GM18867 (cell line): ENCODE measurements around the gene SSR3.
"Not testable (repeated sequence)": the region's sequence is repeated elsewhere in the genome, so short reads cannot be mapped to it uniquely, and the experiment has no call there.

Experiments
- ATAC-seq: cut with Tn5 transposase; IDR thresholded peaks from one replicate; pipeline ENCODE4 v1.9.1; 2021; ENCODE audit warnings: mild to moderate bottlenecking, moderate library complexity; ENCODE audit not compliant: unreplicated experiment

Gene SSR3

DNA sequence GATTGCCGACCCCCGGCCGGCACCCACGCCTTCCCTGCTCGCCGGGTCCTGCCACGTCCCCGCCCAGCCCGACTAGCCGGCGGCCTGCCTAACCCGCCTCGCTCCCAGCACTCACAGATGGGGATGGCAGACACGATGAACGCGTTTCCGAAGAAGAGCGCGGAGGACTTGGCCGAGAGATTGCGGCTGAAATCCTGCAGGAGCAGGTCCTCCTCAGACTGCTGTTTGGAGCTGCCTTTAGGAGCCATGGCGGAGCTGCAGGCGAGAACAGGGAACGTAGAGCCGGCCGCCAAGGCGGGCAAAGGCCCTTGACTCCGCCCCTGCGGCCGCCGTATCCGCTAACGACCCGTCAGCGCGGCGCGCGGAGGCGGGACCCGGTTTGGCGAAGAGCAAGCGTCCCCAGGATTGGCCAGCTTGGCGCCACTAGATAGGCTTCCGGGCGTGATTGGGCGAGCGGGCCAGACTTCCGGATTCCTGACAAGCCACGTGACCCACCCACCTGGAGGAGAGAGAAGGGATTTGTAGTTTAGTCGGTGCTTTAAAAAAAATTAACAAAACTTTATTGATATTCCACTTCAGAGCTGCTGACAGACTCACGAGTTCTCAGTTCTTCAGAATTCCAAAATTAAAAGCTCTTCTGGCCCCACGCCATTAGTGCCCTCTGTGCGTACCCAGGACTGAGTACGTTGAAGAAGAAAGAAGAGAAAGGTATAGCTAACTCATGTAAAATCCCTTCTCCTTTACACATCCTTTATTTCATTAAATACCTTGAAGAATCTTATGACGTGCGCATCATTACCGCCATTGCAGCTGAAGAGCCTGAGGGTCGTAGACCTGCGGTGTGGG is at the start of gene SSR3:
TSS of gene SSR3 (minus strand) at position 276 of the 846 bp plus-strand sequence. CDS start at position 248, 28 bp downstream.
- ATAC-seq: peak; percentile 99

DNA sequence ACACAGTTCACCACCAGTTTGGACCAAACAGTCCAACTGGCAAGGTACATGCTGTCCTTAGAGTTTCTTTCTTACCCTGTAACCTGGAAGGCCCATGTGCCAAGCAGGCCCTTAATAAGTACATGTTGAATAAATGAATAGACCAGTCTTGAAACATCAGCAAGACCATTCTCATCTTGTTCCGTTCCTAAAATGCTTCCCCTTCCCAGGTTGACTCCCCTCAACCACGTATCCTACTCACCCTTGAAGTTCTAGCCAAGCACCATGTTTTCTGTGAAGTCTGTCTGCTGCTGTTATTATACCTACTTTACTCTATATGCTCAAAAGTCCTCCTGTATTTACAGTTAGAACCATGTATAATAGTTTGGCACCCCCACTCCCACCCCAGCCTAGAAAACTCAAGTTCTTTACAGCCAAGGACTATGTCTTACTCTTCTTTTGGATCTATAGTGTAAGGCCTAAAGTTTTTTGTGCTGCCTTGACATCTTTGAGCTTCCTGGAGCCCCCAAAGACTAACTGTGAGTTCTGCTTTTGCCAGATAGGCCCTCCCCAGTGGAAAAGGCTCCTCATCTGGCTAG is 49.2 kb upstream of the SSR3 start:
- no peak for ATAC-seq

DNA sequence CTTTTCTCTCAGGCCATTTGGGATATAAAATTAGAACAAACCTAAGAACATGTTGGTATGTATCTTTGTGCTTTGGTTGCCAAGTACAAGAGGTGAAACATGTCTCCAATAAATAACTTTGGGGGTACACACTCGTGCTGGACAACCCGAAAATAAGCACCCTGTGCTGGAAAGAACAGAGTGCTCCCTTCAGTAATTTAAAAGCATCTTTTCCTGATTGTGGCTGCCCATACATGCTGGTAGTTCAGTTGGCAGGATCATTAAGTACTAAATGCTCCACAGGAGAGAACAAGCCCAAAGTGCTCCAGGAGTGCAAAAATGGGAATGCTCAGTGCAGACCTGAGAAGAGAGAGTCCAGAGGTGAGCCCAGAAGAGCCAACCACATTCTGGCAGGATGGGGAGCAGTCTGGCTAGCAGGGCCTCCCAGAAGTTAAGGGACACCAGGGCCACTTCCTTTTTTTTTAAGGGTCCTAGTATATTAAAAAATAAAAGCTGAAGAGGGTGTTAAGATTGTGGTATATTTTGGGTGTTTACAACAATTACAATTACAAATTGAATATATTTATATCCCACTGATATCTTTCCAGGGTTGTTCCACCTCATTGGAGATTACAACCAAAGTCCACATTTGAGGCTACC is 48.6 kb upstream of the SSR3 start:
- ATAC-seq: no peak

DNA sequence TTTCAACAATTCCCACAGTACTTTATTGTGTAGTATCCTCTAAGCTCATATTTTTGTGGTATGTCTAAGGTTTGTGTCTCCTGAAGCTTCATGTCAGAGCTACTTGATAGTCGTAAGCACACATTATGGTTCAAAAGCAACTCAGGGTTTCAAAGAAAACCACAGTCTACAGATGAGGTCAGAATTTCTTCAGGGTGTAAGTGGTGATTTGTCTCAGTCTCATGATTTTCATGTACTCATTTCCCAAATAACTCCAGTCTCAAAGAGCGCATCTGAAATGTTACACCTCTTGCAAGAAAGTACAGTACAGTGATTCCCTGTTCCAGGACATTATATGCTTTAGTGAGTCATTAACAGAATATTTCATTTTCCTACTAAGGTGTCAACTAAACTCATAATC is 47.5 kb upstream of the SSR3 start:
- ATAC-seq: peak; percentile 68

GRCh38 chr3:156601497-156601896 is 46.6 kb upstream of the SSR3 start:
- ATAC-seq: no peak

- ATAC-seq: no peak
Measured at GRCh38 chr3:156600834-156601233, 45.9 kb upstream of the SSR3 start.

GRCh38 chr3:156599089-156599874 is 44.4 kb upstream of the SSR3 start:
- ATAC-seq: no peak

DNA sequence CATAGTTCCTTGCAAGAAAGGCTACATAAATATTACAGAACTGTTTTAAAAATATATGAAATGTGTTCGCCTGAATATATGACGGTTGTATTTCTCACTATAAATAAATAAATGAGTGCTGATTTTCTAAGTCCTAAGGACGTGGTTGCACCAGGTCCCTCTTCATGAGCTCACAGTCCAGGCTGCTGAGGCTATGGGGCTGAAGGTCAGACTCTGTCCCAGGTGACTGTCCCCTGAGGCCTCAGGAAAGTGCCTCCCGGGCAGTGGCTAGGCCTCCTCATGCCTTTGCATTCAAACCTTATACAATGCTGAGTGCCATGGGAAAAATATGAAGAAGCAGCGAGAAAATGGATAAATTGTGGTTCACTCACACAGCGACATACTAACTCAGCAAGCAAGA is 43.5 kb upstream of the SSR3 start:
- no peak for ATAC-seq

- no peak for ATAC-seq
Measured at GRCh38 chr3:156594219-156594683, 39.3 kb upstream of the SSR3 start.

- ATAC-seq: no peak
Measured at GRCh38 chr3:156593814-156594213, 38.9 kb upstream of the SSR3 start.

DNA sequence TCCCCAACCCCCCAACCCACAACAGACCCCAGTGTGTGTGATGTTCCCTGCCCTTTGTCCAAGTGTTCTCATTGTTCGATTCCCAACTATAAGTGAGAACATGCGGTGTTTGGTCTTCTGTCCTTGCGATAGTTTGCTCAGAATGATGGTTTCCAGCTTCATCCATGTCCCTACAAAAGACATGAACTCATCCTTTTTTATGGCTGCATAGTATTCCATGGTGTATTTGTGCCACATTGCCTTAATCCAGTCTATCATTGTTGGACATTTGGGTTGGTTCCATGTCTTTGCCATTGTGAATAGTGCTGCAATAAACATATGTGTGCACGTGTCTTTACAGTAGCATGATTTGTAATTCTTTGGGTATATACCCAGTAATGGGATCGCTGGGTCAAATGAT is 34.9 kb upstream of the SSR3 start:
- not testable (repeated sequence) for ATAC-seq

- peak; percentile 32 for ATAC-seq
Measured at GRCh38 chr3:156587760-156588069, 32.8 kb upstream of the SSR3 start.

DNA sequence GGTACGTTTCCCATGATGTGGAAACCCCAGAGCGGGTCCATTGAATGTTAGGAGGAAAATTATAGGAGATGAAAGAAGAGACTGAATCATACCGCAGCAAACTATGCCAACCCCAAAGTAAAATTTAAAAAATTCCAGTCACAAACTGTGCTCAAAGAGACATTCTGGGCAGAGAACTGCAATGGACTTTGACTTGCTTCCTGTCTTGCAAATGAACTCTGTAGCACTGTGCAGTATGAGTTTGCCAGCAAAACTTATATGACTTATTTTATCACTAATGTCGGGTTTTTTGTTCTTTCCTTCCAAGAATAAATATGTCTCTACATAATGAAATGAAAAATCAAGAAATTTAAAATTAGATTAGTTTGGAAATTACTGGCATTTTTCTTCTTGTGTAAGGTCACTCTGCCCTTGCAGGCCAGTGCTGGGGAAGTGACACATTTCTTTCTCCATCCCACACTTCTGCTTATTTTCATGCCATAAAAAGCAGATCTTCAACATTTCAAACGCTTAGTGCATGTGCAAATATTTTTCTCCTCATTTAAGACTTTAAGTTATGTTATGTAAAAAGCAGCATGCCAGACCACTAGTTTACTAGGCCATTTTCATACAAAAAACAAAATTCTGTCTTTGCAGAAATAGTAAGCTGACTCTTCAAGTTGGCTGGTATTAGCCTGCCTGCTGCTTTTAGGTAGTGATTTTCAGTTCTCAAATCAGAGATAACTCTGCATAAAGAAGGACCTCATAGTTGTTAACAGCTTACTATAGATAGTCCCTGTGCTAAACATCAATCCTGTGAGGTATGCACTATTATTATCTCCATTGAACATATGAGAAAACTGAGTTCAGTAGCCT is 32.2 kb upstream of the SSR3 start:
- ATAC-seq: peak; percentile 72

DNA sequence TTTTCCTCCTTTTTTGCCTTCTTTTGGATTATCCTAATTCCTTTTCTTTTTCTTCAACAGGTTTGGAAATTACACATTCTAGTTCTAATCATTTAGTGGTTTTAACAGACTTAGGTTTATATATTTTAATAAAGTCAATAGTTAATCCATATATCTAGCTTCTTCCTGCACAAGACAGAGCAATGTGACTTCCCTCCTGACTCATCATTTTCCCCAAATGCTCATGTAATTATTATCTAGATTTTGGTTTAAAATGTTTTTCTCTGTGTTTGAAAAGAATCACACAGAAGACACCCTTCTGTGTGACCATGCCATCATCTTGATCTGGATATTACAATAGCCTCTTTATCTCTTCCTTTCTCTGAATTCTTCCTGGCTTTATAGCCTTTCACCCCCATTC is 28.6 kb upstream of the SSR3 start:
- no peak for ATAC-seq

- ATAC-seq: peak; percentile 52
Measured at GRCh38 chr3:156582532-156583183, 27.7 kb upstream of the SSR3 start.

GRCh38 chr3:156581954-156582353 is 27.0 kb upstream of the SSR3 start:
- no peak for ATAC-seq

DNA sequence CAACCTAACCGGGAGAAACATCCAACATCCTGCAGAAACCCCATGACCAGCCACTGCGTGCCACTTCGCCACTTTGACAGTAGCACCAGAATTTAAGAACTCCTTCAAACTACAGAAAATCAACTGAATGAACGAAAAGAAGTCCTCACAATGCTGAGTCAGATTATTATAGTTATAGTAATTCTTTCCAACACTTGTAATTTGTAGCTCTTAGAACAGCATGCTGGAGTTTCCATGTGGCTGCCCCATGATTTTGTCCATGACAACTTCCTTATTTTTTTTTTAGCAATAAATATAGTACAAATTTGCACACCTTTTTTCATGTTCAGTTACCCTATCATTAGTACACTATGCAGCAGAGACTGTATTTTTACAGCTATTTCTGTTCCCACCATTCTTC is 26.1 kb upstream of the SSR3 start:
- no peak for ATAC-seq

GRCh38 chr3:156579427-156579851 is 24.5 kb upstream of the SSR3 start:
- ATAC-seq: no peak

DNA sequence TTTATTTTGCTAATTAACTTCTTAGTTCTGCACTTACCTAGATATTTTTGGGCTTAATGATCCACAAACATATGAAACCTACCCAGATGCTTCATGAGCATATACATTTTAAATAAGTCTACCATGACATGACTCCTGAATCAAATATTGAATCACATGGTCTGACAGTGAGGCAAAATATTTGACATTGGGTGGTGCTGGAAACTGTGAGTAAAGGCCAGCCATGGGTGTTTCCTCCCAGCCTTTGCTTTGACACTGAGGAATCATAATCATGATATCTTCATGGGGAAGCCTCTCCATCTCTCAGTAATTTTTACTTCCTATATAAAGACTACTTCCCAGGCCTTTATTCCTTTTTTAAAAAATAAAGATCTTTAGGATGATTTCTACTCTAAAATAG is 22.8 kb upstream of the SSR3 start:
- no peak for ATAC-seq
